Measurements from ENCODE around the gene GRM1.

GRCh38 chr6:146347090-146347489, 318.2 kb downstream of the GRM1 start:
- TF ChIP-seq GATA2 (IDR thresholded peaks at IDR 0.05; ENCODE audit: low read depth, low read length) (no peak), GATA3 (IDR thresholded peaks at IDR 0.05; ENCODE audit: low read depth, low read length) (no peak)

Measured in SH-SY5Y (cell line).